ENCODE results near the gene SEZ6L2.

GRCh38 chr16:29863669-29863984 is 35.7 kb downstream of the SEZ6L2 start:
- TF ChIP-seq ARID4B (CRISPR knock-in tag; IDR thresholded peaks at IDR 0.05) (no peak), KLF16 (IDR thresholded peaks at IDR 0.05) (no peak), ZNF280B (CRISPR knock-in tag; IDR thresholded peaks at IDR 0.05) (no peak)

Data from K562 (cell line).